Measurements from ENCODE around the gene ANO1. TPM values are rescaled to one million over a fixed set of nuclear protein-coding genes. Genes with fewer than 3 reads are reported as not detected.

The ANO1 gene
- total and polyA plus RNA-seq, 11 donors: 4.2 to 17.8 (median 9.4) TPM

GRCh38 chr11:70182266-70182665, 104.1 kb downstream of the ANO1 start:
- DNase-seq (no peak), ATAC-seq (no peak)
- Histone ChIP-seq H3K36me3 (peaks cover 0 to 57% (median 0%) of the 10 kb centered on the region in 9 donors), H3K9me3 (no peaks in the 10 kb centered on the region), H3K27ac (no peak overlapping the region), H3K4me3 (no peak overlapping the region), H3K4me1 (no peaks in the 10 kb centered on the region), H3K27me3 (no peaks in the 10 kb centered on the region)
- TF ChIP-seq POLR2A (IDR thresholded peaks at IDR 0.05) (no peak), CTCF (IDR thresholded peaks at IDR 0.05) (no peak)
- intact Hi-C loops (cut with DNase I): no loop called here
- 90 to 94% (median 92%) methylated on average over 15 to 18 of the region's 18 CpGs for WGBS, 4 donors

- peaks cover 0 to 62% (median 0%) of the 10 kb centered on the region in 9 donors for H3K36me3 ChIP-seq
- TF ChIP-seq POLR2A (IDR thresholded peaks at IDR 0.05): no peak
- no peak for TF ChIP-seq CTCF (IDR thresholded peaks at IDR 0.05)
- no peak overlapping the region for H3K27ac ChIP-seq
- intact Hi-C loops (cut with DNase I): no loop called here
- 89 to 100% (median 99%) methylated on average over 1 of the region's 1 CpG for WGBS, 4 donors
- no peak overlapping the region for H3K4me3 ChIP-seq
- H3K9me3 ChIP-seq: no peaks in the 10 kb centered on the region
- ATAC-seq (no peak), DNase-seq (no peak)
- H3K27me3 ChIP-seq: no peaks in the 10 kb centered on the region
- H3K4me1 ChIP-seq: no peaks in the 10 kb centered on the region
Observed at GRCh38 chr11:70183032-70183431, 104.9 kb downstream of the ANO1 start.

- WGBS, 4 donors: 83 to 94% (median 88%) methylated on average over 9 to 11 of the region's 11 CpGs
- no peak overlapping the region for H3K27ac ChIP-seq
- DNase-seq (no peak), ATAC-seq (no peak)
- no peaks in the 10 kb centered on the region for H3K9me3 ChIP-seq
- H3K27me3 ChIP-seq: no peaks in the 10 kb centered on the region
- TF ChIP-seq CTCF (IDR thresholded peaks at IDR 0.05) (no peak), POLR2A (IDR thresholded peaks at IDR 0.05) (no peak)
- H3K36me3 ChIP-seq: peaks cover 0 to 68% (median 0%) of the 10 kb centered on the region in 9 donors
- no peaks in the 10 kb centered on the region for H3K4me1 ChIP-seq
- intact Hi-C loops (cut with DNase I): no loop called here
- no peak overlapping the region for H3K4me3 ChIP-seq
Observed at GRCh38 chr11:70183483-70184176, 105.5 kb downstream of the ANO1 start.

GRCh38 chr11:70184396-70184795, 106.3 kb downstream of the ANO1 start:
- Histone ChIP-seq H3K27me3 (no peaks in the 10 kb centered on the region), H3K36me3 (peaks cover 0 to 64% (median 0%) of the 10 kb centered on the region in 9 donors), H3K9me3 (no peaks in the 10 kb centered on the region), H3K4me1 (no peaks in the 10 kb centered on the region), H3K27ac (no peak overlapping the region), H3K4me3 (no peak overlapping the region)
- TF ChIP-seq CTCF (IDR thresholded peaks at IDR 0.05): no peak
- TF ChIP-seq POLR2A (IDR thresholded peaks at IDR 0.05): no peak
- intact Hi-C loops (cut with DNase I): no loop called here
- WGBS, 4 donors: 82 to 87% (median 85%) methylated on average over 9 of the region's 9 CpGs
- DNase-seq (no peak), ATAC-seq (no peak)
